CD4-positive, alpha-beta T cell (primary cell): ENCODE results near the gene NEURL2. TPM values are rescaled to one million over a fixed set of nuclear protein-coding genes. Genes with fewer than 3 reads are reported as not detected.
"Not testable (repeated sequence)": the region's sequence is repeated elsewhere in the genome, so short reads cannot be mapped to it uniquely, and the experiment has no call there.

Experiments used
- ATAC-seq: fragments of 200-7000 bp; cut with Tn5 transposase; one replicate; pipeline ENCODE4 v1.10.0; 2022; ENCODE audit warnings: mild to moderate bottlenecking; ENCODE audit not compliant: poor library complexity
- CTCF ChIA-PET: fragments of 350-600 bp; sonication (Branson Sonifier 250); formaldehyde crosslinking; loops from one replicate; lab custom pipeline; 2021; ENCODE audit warnings: antibody characterized with exemption, inconsistent platforms; lab: Charles Lee
- POLR2A ChIA-PET: fragments of 350-600 bp; sonication (Branson Sonifier 250); formaldehyde crosslinking; loops from one replicate; lab custom pipeline; 2021; ENCODE audit warnings: antibody characterized with exemption, inconsistent platforms; lab: Charles Lee
- DNase-seq, 14 experiments: peaks; one replicate each; pipeline ENCODE4 v3.0.0-alpha.2; 2013 to 2020; ENCODE audit warnings: mixed read lengths in 2 of 14
- H3K27ac ChIP-seq, 2 donors: one replicate each; pipeline versions ENCODE4 v1.5.1 to v1.7.0; 2013; ENCODE audit warnings: low read length in 2 of 2, low read depth in 1 of 2, mild to moderate bottlenecking in 1 of 2
- H3K27me3 ChIP-seq, 2 experiments: 1 replicate in 1 of 2; 2 replicates in 1 of 2; pipeline versions ENCODE4 v1.6.1 to v1.7.0; 2013; ENCODE audit warnings: low read length in 2 of 2, control low read depth in 1 of 2, mild to moderate bottlenecking in 1 of 2, moderate library complexity in 1 of 2; ENCODE audit not compliant: insufficient read depth in 2 of 2, control insufficient read depth in 1 of 2
- H3K36me3 ChIP-seq: one replicate; pipeline ENCODE4 v1.6.1; 2013; ENCODE audit warnings: low read length, control low read depth; ENCODE audit not compliant: insufficient read depth
- H3K4me1 ChIP-seq: one replicate; pipeline ENCODE4 v1.6.1; 2013; ENCODE audit warnings: low read length, control low read depth; ENCODE audit not compliant: insufficient read depth
- H3K4me3 ChIP-seq: one replicate; pipeline ENCODE4 v1.5.1; 2013; ENCODE audit warnings: mild to moderate bottlenecking, low read length, moderate library complexity
- H3K9me3 ChIP-seq, 2 experiments: 1 replicate in 1 of 2; 2 replicates in 1 of 2; pipeline versions ENCODE4 v1.6.1 to v1.7.0; 2013; ENCODE audit warnings: low read length in 2 of 2, mild to moderate bottlenecking in 2 of 2, control low read depth in 1 of 2, moderate library complexity in 1 of 2; ENCODE audit not compliant: control insufficient read depth in 1 of 2, insufficient read depth in 1 of 2
- H3K27ac Mint-ChIP-seq: one replicate; pipeline ENCODE4 v1.8.0; 2020; ENCODE audit warnings: mixed read lengths
- H3K27me3 Mint-ChIP-seq: one replicate; pipeline ENCODE4 v1.8.0; 2021; ENCODE audit warnings: mixed read lengths
- H3K36me3 Mint-ChIP-seq: one replicate; pipeline ENCODE4 v1.8.0; 2021; ENCODE audit warnings: low read depth, mixed read lengths
- H3K4me1 Mint-ChIP-seq: one replicate; pipeline ENCODE4 v1.8.0; 2021; ENCODE audit warnings: low read depth, mixed read lengths
- H3K4me3 Mint-ChIP-seq: one replicate; pipeline ENCODE4 v1.8.0; 2020; ENCODE audit warnings: mild to moderate bottlenecking, mixed read lengths
- H3K9me3 Mint-ChIP-seq: one replicate; pipeline ENCODE4 v1.8.0; 2020; ENCODE audit warnings: mixed read lengths
- intact Hi-C, 2 experiments: fragments of 100-400 bp; cut with DNase I in 1 of 2; cut with micrococcal nuclease in 1 of 2; formaldehyde crosslinking; loops; one replicate each; pipeline versions ENCODE4 v1.15.1 to v1.9.0; 2023 to 2025; cut with DNase I, micrococcal nuclease
- total RNA-seq, 174 experiments: library from RNA in 2 of 174; stranded (reverse) in 2 of 174; gene quantifications; one replicate each; pipeline ENCODE4 v1.2.3 and lab custom pipeline; 2021 to 2026
- TF ChIP-seq, protein P1 (sequence below): fragments of 200-600 bp; IDR thresholded peaks from one replicate; pipeline ENCODE4 v1.8.0; 2022; ENCODE audit warnings: antibody characterized with exemption, mild to moderate bottlenecking

NEURL2 gene
- total RNA-seq, 2 experiments from 2014 or later = 1.5 to 2.5 TPM

DNA sequence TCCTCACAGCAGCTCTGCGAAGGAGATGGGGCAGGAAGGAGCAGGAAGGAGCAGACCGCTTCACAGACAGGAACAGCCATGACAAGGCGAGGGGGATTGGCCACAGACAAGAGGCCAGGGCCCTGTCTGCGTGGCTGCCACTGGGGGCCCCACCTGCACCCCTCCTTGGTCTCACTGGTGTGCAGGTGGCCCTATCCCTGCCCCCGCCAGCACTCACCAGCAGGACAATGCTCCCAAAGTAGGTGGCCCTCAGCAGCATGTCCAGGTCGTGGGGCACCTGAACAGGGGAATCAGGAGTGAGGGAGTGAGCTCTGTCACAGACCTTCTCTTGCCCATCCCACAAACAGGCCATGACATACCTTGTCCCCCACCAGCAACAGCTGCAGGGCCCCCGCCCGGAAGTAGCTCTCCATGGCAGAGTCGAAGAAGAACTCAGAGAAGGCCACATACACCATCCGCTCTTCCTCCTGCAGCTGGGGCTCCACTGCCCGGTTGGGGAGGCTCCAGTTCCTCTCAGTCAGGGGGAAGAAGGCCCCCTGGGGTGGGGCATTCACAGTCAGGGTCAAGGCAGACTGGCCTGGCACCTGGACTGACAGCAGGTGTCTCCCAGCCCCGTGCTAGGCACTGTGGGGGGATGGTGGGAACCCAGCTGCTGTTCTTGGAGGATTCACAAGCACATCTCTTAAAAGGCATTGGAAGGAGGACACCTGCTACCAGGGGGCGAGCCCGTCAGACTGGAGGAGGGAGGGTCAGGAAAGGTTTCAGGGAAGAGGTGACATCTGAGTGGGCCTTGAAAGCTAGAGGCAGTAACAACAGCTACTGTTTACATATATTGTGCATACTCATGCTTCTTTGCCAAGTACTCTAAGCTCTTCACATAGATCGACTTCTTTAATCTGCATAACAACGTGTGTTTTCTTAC is 13.8 kb upstream of the NEURL2 start:
- H3K27ac ChIP-seq = no peak overlapping the region
- POLR2A ChIA-PET = interaction anchor here (0.8 to 2.1 kb wide), 2 partner anchors 12 to 29 kb away, joined by 3 to 10 read pairs; partner anchors contain the start of gene PCIF1
- Mint-ChIP-seq H3K4me1 (no peaks in the 10 kb centered on the region), H3K36me3 (no peaks in the 10 kb centered on the region), H3K4me3 (no peak overlapping the region), H3K9me3 (no peaks in the 10 kb centered on the region), H3K27me3 (no peaks in the 10 kb centered on the region), H3K27ac (no peak overlapping the region)
- CTCF ChIA-PET = interaction anchor here (0.6 kb wide), 1 partner anchor 84 kb away, joined by 3 read pairs; no protein-coding TSS in a partner anchor
- TF ChIP-seq, protein P1, sequence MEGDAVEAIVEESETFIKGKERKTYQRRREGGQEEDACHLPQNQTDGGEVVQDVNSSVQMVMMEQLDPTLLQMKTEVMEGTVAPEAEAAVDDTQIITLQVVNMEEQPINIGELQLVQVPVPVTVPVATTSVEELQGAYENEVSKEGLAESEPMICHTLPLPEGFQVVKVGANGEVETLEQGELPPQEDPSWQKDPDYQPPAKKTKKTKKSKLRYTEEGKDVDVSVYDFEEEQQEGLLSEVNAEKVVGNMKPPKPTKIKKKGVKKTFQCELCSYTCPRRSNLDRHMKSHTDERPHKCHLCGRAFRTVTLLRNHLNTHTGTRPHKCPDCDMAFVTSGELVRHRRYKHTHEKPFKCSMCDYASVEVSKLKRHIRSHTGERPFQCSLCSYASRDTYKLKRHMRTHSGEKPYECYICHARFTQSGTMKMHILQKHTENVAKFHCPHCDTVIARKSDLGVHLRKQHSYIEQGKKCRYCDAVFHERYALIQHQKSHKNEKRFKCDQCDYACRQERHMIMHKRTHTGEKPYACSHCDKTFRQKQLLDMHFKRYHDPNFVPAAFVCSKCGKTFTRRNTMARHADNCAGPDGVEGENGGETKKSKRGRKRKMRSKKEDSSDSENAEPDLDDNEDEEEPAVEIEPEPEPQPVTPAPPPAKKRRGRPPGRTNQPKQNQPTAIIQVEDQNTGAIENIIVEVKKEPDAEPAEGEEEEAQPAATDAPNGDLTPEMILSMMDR = no peak
- no peaks in the 10 kb centered on the region for H3K36me3 ChIP-seq
- DNase-seq = no peak
- H3K4me3 ChIP-seq = no peak overlapping the region
- ATAC-seq = no peak
- H3K27me3 ChIP-seq = no peaks in the 10 kb centered on the region
- intact Hi-C loops = no loop called here
- no peaks in the 10 kb centered on the region for H3K4me1 ChIP-seq
- H3K9me3 ChIP-seq = no peaks in the 10 kb centered on the region

DNA sequence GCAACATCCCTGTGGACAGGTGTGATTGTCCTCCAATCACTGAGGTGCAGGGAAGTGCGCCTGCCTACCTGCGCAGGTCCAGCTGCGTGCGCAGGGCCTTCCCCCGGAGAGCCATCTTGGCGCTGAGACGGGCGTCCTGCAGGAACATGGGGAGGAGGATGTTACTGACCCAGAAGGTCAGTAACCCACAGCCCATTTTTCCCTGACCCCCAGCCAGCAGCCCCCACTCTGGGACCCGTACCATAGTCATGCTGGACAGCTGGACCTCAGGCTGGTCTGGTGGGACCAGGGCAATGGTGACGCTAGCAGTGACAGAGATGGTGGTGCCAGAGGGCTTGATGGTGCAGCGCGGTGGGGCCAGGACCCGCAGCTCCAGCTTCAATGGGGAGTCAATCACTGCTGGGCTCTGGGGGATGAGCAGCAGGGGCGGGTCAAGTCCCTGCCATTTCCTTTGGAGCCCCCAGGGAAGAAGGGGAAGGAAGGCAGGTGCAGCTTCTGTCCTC is 11.2 kb upstream of the NEURL2 start:
- Mint-ChIP-seq H3K9me3 (no peaks in the 10 kb centered on the region), H3K27ac (no peak overlapping the region), H3K27me3 (no peaks in the 10 kb centered on the region), H3K36me3 (peaks cover 18% of the 10 kb centered on the region), H3K4me1 (no peaks in the 10 kb centered on the region), H3K4me3 (no peak overlapping the region)
- Histone ChIP-seq H3K4me1 (no peaks in the 10 kb centered on the region), H3K27me3 (no peaks in the 10 kb centered on the region), H3K27ac (no peak overlapping the region), H3K36me3 (peaks cover 13% of the 10 kb centered on the region), H3K9me3 (no peaks in the 10 kb centered on the region), H3K4me3 (no peak overlapping the region)
- CTCF ChIA-PET = interaction anchor here (1.0 kb wide), 1 partner anchor 12 kb away, joined by 3 read pairs; the partner anchor contains the start of gene NEURL2
- intact Hi-C loops = no loop called here
- DNase-seq (no peak), ATAC-seq (no peak)
- TF ChIP-seq, protein P1 = no peak
- POLR2A ChIA-PET = no interaction called here

DNA sequence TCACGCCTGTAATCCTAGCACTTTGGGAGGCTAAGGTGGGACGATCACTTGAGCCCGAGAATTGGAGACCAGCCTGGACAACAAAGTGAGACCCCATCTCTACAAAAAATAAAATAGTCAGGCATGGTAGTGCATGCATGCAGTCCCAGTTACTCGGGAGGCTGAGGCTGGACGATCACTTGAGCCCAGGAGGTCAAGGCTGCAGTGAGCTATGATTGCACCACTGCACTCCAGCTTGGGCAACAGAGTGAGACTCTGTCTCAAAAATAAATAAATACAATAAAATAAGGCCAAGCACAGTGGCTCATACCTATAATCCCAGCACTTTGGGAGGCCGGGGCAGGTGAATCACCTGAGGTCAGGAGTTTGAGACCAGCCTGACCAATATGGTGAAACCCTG is 10.3 kb upstream of the NEURL2 start:
- H3K27me3 ChIP-seq, H3K4me1 Mint-ChIP-seq, H3K9me3 ChIP-seq, H3K4me1 ChIP-seq, H3K4me3 ChIP-seq, POLR2A ChIA-PET, H3K9me3 Mint-ChIP-seq, H3K27ac Mint-ChIP-seq, H3K4me3 Mint-ChIP-seq, intact Hi-C loops, H3K27me3 Mint-ChIP-seq, DNase-seq, H3K27ac ChIP-seq, ATAC-seq: not testable (repeated sequence)
- peaks cover 21% of the 10 kb centered on the region for H3K36me3 ChIP-seq
- CTCF ChIA-PET = interaction anchor here (1.0 kb wide), 1 partner anchor 11 kb away, joined by 3 read pairs; the partner anchor contains the start of gene NEURL2
- H3K36me3 Mint-ChIP-seq = peaks cover 22% of the 10 kb centered on the region
